GM19099 (cell line): ENCODE measurements around the gene GPC5.

Source experiments
- POLR2A ChIP-seq: IDR thresholded peaks from 3 replicates; pipeline ENCODE4 v1.6.1; 2011; ENCODE audit warnings: low read depth; ENCODE audit not compliant: insufficient read length; ENCODE audit errors: extremely low read depth

GPC5 gene

DNA sequence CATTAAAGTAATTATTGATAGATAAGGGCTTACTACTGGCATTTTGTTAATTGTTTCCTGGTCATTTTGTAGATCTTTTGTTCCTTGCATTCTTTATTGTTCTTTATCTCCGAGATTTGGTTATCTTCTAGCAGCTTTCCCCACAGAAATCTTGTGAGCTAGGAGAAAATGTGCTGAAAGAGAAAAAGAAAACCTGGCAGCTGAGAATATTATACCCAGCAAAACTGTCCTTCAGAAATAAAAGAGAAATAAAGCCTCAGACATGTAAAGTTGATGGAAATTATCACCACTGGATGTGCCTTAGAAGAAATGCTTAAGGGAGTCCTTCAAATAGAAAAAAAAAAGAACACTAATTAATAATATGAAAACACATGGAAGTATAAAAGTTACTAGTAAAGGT is 1363.3 kb downstream of the GPC5 start:
- TF ChIP-seq POLR2A = no peak

DNA sequence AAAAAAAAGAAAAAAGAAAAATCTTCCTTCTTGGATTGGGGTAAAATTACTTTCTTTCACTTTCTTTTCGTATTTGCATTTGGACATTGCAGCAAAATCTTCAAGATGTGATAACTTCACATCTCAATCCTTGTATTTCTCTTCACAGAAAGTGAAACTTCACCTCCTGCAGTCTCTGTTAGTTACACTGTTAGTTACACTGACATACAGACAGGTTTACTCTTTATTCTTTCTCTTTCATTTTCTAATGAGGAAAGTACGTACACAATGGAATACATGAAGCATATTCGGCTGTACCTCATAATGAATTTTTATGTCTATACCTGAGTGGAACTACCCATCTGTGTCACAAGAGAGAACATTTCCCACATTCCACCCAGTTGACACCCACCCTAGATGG is 1369.0 kb downstream of the GPC5 start:
- no peak for TF ChIP-seq POLR2A

DNA sequence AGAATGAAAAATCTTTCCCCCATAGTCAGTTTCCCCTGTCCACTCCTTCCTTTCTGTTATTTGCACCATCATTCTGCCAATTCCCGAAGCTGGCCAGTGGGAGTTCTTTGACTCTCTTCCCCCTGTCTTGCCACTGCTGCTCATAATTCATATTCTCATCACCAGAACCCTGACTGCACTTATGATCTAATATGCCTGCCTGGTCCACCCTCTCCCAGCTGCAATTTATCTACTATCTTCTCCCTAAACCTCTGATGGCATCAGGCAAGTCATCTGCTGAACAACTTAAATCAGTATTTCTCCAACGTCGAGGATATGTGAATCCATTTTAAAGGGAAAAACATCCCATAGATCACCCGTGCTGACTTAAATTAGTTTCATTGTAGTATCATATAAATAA is 1370.2 kb downstream of the GPC5 start:
- TF ChIP-seq POLR2A = no peak

- no peak for TF ChIP-seq POLR2A
Measured at GRCh38 chr13:92769046-92769445, 1370.6 kb downstream of the GPC5 start.

DNA sequence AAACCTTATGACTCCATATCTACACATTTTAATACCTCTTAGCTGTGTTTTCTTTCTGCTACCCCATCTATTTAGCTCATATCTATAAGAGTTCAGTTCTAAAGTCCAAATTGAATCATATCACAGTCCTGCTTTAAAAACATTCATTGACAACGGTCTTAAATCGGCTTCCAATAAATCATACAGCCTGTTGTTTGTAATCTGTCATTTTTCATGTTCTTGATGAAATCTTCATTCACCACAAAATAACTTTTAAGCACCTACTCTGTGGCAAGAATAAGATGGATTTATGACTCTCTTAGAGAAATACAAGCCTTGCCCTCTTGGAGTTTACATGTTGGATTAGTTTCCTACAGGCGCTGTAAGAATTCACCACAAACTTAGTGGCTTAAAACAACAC is 1377.2 kb downstream of the GPC5 start:
- no peak for TF ChIP-seq POLR2A

DNA sequence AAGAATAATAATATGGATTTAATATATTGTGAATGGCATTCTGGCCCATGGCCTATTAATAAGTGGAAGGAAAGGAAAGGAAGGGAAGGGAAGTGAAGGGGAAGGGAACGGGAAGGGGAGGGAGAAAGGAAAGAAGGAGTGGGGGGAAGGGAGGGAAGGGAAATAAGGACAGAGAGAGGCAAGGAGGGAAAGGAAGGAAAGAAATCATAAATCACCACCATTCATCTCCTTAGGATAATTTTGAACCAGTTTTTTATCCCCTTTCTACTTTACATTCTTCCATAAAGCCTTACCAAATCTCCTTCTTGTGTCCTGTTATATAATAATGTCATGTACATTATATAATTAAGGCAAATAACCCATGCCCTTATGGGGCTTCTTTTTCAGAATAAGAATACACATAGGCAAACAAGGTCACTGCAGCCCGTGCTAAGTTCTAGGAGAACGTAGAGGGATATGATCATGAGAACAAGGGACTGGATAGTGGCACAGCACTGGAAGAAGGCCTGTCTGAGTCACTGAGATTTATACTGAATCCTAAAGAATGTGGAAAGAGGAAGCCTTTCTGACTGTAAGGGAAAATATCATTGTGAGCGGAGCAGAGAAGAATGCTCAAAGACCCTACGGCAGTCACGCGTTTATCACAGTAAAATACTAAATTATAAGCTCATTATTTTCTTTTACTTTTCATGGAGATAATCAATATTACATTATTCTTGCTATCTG is 1383.7 kb downstream of the GPC5 start:
- no peak for TF ChIP-seq POLR2A

- TF ChIP-seq POLR2A = no peak
Measured at GRCh38 chr13:92802776-92803175, 1404.4 kb downstream of the GPC5 start.

DNA sequence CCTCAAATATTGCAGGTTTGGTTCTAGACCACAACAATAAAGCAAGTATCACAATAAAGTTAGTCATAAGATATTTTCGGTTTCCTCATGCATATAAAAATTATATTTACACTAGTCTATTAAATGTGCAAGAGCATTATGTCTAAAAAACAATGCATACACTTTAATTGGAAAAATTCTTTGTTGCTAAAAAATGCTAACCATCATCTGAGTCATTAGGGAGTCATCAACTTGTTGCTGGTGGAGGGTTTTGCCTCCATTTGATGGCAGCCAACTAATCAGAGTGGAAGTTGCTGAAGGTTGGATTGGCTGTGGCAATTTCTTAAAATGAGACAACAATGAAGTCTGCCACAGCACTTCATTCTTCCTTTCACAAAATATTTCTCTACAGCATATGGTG is 1405.9 kb downstream of the GPC5 start:
- no peak for TF ChIP-seq POLR2A

DNA sequence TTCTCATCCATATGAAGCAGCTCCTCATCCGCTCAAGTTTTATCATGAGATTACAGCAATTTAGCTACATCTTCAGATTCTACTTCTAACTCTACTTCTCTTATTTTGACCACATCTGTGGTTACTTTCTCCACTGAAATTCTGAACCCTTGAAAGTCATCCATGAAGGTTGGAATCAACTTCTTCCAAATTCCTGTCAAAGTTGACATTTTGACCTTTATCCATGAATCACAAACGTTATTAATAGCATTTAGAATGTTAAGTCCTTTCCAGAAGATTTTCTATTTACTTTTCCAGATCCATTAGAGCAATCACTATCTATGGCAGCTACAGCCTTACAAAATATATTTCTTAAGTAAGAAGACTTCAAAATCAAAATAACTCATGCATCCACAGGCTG is 1406.5 kb downstream of the GPC5 start:
- TF ChIP-seq POLR2A = no peak

DNA sequence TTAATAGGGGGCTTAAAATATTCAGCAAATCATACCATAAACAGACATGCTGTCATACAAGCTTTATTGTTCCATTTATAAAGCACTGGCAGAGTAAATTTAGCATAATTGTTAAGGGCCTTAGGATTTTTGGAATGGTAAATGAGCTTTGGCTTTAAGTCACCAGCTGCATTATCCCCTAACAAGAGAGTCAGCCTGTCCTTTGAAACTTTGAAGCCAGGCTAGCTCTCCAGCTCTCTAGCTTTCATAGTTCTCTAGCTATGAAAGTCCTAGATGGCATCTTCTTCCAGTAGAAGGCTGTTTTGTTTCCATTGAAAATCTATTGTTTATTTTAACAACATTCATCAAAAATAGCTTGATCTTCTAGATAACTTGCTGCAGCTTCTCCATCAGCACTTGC is 1407.3 kb downstream of the GPC5 start:
- no peak for TF ChIP-seq POLR2A

DNA sequence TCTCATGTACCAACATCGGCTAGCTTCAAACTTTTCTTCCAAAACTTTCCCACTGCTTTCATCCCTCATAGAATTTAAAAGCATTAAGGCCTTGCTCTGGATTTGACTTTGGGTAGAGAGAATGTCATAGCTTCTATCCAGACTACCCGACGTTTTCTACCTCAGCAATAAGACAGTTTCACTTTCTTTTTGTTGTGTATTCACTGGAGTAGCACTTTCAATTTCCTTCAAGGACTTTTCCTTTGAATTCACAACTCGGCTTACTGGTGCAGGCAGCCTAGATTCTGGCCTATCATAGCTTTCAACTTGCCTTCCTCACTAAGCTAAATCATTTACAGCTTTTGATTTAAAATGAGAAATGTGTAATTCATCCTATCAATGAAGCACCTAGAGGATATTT is 1407.8 kb downstream of the GPC5 start:
- no peak for TF ChIP-seq POLR2A

GRCh38 chr13:92807353-92807752 is 1408.9 kb downstream of the GPC5 start:
- TF ChIP-seq POLR2A = no peak

DNA sequence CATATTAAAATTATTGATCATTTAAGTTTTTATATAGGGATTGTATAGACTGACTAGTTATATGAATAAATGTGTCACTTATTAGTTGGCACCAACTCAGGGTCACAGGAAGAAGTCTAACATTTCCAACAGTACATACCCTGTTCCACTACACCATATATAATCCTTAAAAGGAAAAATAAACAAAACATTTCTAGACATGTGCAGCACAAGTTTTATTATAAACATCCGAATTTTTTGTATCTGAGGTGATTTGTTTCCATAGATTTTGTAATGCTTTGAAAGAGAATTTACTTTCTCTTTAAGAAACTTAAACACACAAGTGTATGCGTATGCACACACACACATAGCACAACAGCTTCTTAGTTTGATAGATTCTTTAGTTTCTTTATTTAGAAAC is 1409.5 kb downstream of the GPC5 start:
- no peak for TF ChIP-seq POLR2A

GRCh38 chr13:92821324-92821723 is 1422.9 kb downstream of the GPC5 start:
- TF ChIP-seq POLR2A = no peak

GRCh38 chr13:92823059-92823458 is 1424.6 kb downstream of the GPC5 start:
- no peak for TF ChIP-seq POLR2A

- no peak for TF ChIP-seq POLR2A
Measured at GRCh38 chr13:92825938-92826596, 1427.6 kb downstream of the GPC5 start.

- no peak for TF ChIP-seq POLR2A
Measured at GRCh38 chr13:92827503-92827902, 1429.1 kb downstream of the GPC5 start.
